IMR-90 (cell line): ENCODE measurements around the gene ZNG1B. TPM values are rescaled to one million over a fixed set of nuclear protein-coding genes. Genes with fewer than 3 reads are reported as not detected.
"Not testable (repeated sequence)": the region's sequence is repeated elsewhere in the genome, so short reads cannot be mapped to it uniquely, and the experiment has no call there.

Experiments used
- ATAC-seq: fragments of 200-7000 bp; cut with Tn5 transposase; 2 replicates; pipeline ENCODE4 v1.9.1; 2020; ENCODE audit warnings: low read depth, mild to moderate bottlenecking, moderate library complexity
- BruUV-seq: library from RNA; stranded (reverse); fragments of 400-500 nt; replicated peaks from 2 replicates; lab custom pipeline; 2021; lab: Mats Ljungman, UMichigan
- CTCF ChIA-PET: fragments of 300-600 bp; formaldehyde crosslinking; extraction: SDS; loops from one replicate; lab custom pipeline; 2021; ENCODE audit warnings: antibody characterized with exemption; lab: Yijun Ruan, JAX
- POLR2A ChIA-PET: fragments of 300-600 bp; sonication (Branson Sonifier 250); formaldehyde crosslinking; loops from one replicate; lab custom pipeline; 2022; ENCODE audit warnings: antibody characterized with exemption; ENCODE audit not compliant: unreplicated experiment; lab: Charles Lee
- DNase-seq: peaks from one replicate; pipeline ENCODE4 v3.0.0; 2013
- H2AFZ ChIP-seq: replicated peaks from 2 replicates; pipeline ENCODE3; 2013; ENCODE audit warnings: low read length, mild to moderate bottlenecking; ENCODE audit not compliant: poor library complexity
- H2AK5ac ChIP-seq: 2 replicates; pipeline ENCODE4 v1.6.1; 2013; ENCODE audit warnings: low read depth, low read length, inconsistent platforms
- H2AK9ac ChIP-seq: replicated peaks from 2 replicates; pipeline ENCODE3; 2013; ENCODE audit warnings: mild to moderate bottlenecking, low read depth, low read length, moderate library complexity; ENCODE audit not compliant: poor library complexity
- H2BK120ac ChIP-seq: 2 replicates; pipeline ENCODE4 v1.6.1; 2013; ENCODE audit warnings: low read depth, low read length, inconsistent platforms
- H2BK15ac ChIP-seq: 3 replicates; pipeline ENCODE4 v1.6.1; 2013; ENCODE audit warnings: low read depth, low read length, inconsistent platforms
- H2BK20ac ChIP-seq: 2 replicates; pipeline ENCODE4 v1.6.1; 2013; ENCODE audit warnings: low read depth, mild to moderate bottlenecking, inconsistent platforms, low read length, moderate library complexity
- H2BK5ac ChIP-seq: 2 replicates; pipeline ENCODE4 v1.6.1; 2013; ENCODE audit warnings: mild to moderate bottlenecking, low read depth, low read length, inconsistent platforms; ENCODE audit not compliant: poor library complexity, severe bottlenecking
- H3K14ac ChIP-seq: replicated peaks from 2 replicates; pipeline ENCODE4 v1.6.1; 2013; ENCODE audit warnings: low read depth, low read length, inconsistent platforms
- H3K18ac ChIP-seq: 2 replicates; pipeline ENCODE4 v1.6.1; 2013; ENCODE audit warnings: low read depth, low read length, control low read depth
- H3K23ac ChIP-seq: 2 replicates; pipeline ENCODE4 v1.6.1; 2013; ENCODE audit warnings: low read depth, low read length, inconsistent platforms
- H3K27ac ChIP-seq: 2 replicates; pipeline ENCODE4 v1.5.1; 2013; ENCODE audit warnings: mild to moderate bottlenecking, control low read depth, low read length; ENCODE audit not compliant: insufficient read depth
- H3K27me3 ChIP-seq: 2 replicates; pipeline ENCODE4 v1.6.1; 2013; ENCODE audit warnings: low read length; ENCODE audit not compliant: control insufficient read depth, insufficient read depth
- H3K36me3 ChIP-seq: 2 replicates; pipeline ENCODE4 v1.6.1; 2013; ENCODE audit warnings: low read length, mixed read lengths; ENCODE audit not compliant: control insufficient read depth, insufficient read depth
- H3K4ac ChIP-seq: 2 replicates; pipeline ENCODE4 v1.6.1; 2013; ENCODE audit warnings: low read depth, low read length, inconsistent platforms
- H3K4me1 ChIP-seq: 2 replicates; pipeline ENCODE4 v1.6.1; 2013; ENCODE audit warnings: low read length, mixed read lengths; ENCODE audit not compliant: control insufficient read depth, insufficient read depth
- H3K4me2 ChIP-seq: 2 replicates; pipeline ENCODE4 v1.6.1; 2013; ENCODE audit warnings: low read depth, mild to moderate bottlenecking, control low read depth, low read length, moderate library complexity
- H3K4me3 ChIP-seq: 2 replicates; pipeline ENCODE4 v1.5.1; 2013; ENCODE audit warnings: low read depth, mild to moderate bottlenecking, control low read depth, low read length, moderate library complexity; ENCODE audit not compliant: insufficient read depth
- H3K56ac ChIP-seq: 2 replicates; pipeline ENCODE4 v1.6.1; 2013; ENCODE audit warnings: low read length, inconsistent platforms; ENCODE audit not compliant: insufficient read depth; ENCODE audit errors: extremely low read depth
- H3K79me1 ChIP-seq, 2 experiments: 2 replicates each; pipeline ENCODE4 v1.6.1; 2013; ENCODE audit warnings: low read length in 2 of 2, inconsistent platforms in 1 of 2, low read depth in 1 of 2
- H3K9ac ChIP-seq: 2 replicates; pipeline ENCODE4 v1.6.1; 2013; ENCODE audit warnings: low read depth, low read length, control low read depth
- H3K9me1 ChIP-seq: 2 replicates; pipeline ENCODE4 v1.6.1; 2013; ENCODE audit warnings: low read length, inconsistent platforms; ENCODE audit not compliant: insufficient read depth
- H3K9me3 ChIP-seq: 2 replicates; pipeline ENCODE4 v1.6.1; 2013; ENCODE audit warnings: low read length; ENCODE audit not compliant: control insufficient read depth, insufficient read depth
- H4K20me1 ChIP-seq: 2 replicates; pipeline ENCODE4 v1.6.1; 2013; ENCODE audit warnings: low read length, inconsistent platforms; ENCODE audit not compliant: insufficient read depth
- H4K5ac ChIP-seq: 2 replicates; pipeline ENCODE4 v1.6.1; 2013; ENCODE audit warnings: mild to moderate bottlenecking, low read depth, low read length, control low read depth
- H4K8ac ChIP-seq, 2 experiments: 2 replicates each; pipeline ENCODE4 v1.6.1; 2013; ENCODE audit warnings: low read depth in 2 of 2, low read length in 2 of 2, control low read depth in 1 of 2, inconsistent platforms in 1 of 2
- H4K91ac ChIP-seq: 2 replicates; pipeline ENCODE4 v1.6.1; 2013; ENCODE audit warnings: low read depth, low read length, inconsistent platforms; ENCODE audit not compliant: insufficient read depth
- WGBS, 2 experiments: methylation state at CpG; one replicate each; pipeline versions ENCODE4 v1.1.5 to v1.1.7; 2013; ENCODE audit warnings: missing lambda C conversion rate in 2 of 2; ENCODE audit not compliant: insufficient read length in 1 of 2; ENCODE audit errors: extremely low coverage in 2 of 2; 5-methylcytosine and 5-hydroxymethylcytosine counted together
- dilution Hi-C: fragments of 300-500 bp; cut with HindIII; formaldehyde crosslinking; loops from one replicate; pipeline ENCODE4 v1.14.3; 2018; ENCODE audit warnings: low sequenced_read_pairs; ENCODE audit not compliant: unreplicated experiment
- in situ Hi-C: fragments of 300-500 bp; cut with MboI; formaldehyde crosslinking; loops from 3 replicates; pipeline ENCODE4 v1.14.3; 2019; ENCODE audit warnings: low sequenced_read_pairs, inconsistent platforms, mixed read lengths
- intact Hi-C: fragments of 100-400 bp; cut with micrococcal nuclease; formaldehyde crosslinking; loops from 2 replicates; pipeline ENCODE4 v1.10.0; 2022
- polyA plus RNA-seq, 3 experiments: library from polyadenylated mRNA; depleted of rRNA; stranded (reverse); fragments of >200 nt; gene quantifications; 2 replicates each; pipeline ENCODE4 v1.2.3, GENCODE V29; 2012; ENCODE audit warnings: low replicate concordance in 1 of 3
- total RNA-seq: library from RNA; depleted of rRNA; stranded (reverse); fragments of >200 nt; gene quantifications from 2 replicates; pipeline ENCODE4 v1.2.3, GENCODE V29; 2012

The ZNG1B gene
- total and polyA plus RNA-seq, 2 of the 4 experiments (the other 2 are of a cell fraction), result 7.0 to 11.2 TPM

DNA sequence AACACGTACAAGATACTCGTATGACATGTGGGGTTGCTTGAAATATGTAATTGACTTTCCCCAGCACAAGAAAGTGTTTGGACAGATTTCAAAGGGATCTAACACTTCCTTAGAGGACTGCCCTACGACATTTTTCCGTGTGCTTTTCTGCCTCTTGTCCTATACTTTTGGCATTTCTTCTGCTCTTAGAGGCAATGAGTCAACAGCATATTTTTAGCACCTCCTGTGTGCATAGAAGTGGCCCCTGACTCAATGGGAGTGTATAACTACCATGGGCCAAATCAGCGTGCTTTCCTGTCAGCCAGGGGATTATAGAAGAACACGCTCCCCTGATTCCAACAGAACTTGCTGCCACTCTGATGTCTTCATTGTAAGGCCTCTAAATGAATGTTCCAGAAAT is 99.1 kb downstream of the ZNG1B start:
- H3K4me2 ChIP-seq, H3K14ac ChIP-seq, H3K79me1 ChIP-seq, POLR2A ChIA-PET, BruUV-seq, H3K4ac ChIP-seq, H3K23ac ChIP-seq, in situ Hi-C loops, H3K4me1 ChIP-seq, H2AK5ac ChIP-seq, DNase-seq, intact Hi-C loops, H3K9me1 ChIP-seq, H4K20me1 ChIP-seq, H3K9ac ChIP-seq, H3K56ac ChIP-seq, H4K91ac ChIP-seq, H3K36me3 ChIP-seq, H3K4me3 ChIP-seq, H2BK120ac ChIP-seq, H3K27ac ChIP-seq, dilution Hi-C loops, CTCF ChIA-PET, H4K5ac ChIP-seq, H3K9me3 ChIP-seq, H3K27me3 ChIP-seq, H2AK9ac ChIP-seq, H2AFZ ChIP-seq: not testable (repeated sequence)
- H3K18ac ChIP-seq, result peak overlapping the region; percentile 78; the same call in 1 of the 2 replicates
- peak overlapping the region; percentile 74; the same call in 1 of the 3 replicates for H2BK15ac ChIP-seq
- peak overlapping the region; percentile 46 for H2BK5ac ChIP-seq
- ATAC-seq, result 0 out of 2 replicates have a peak, but pooled peaks have one; percentile 7
- WGBS, 2 experiments, result no CpG with 5 or more reads among the region's 6 CpGs
- H4K8ac ChIP-seq, result peak overlapping the region in 1 of 2 experiments; percentile 60; a peak in 1 of 4 replicates
- 0 out of 2 replicates have a peak overlapping the region, but pooled peaks have one; percentile 45 for H2BK20ac ChIP-seq

- H2AK5ac ChIP-seq, H2AK9ac ChIP-seq, BruUV-seq, H4K20me1 ChIP-seq, H2AFZ ChIP-seq, in situ Hi-C loops, H2BK15ac ChIP-seq, H3K56ac ChIP-seq, CTCF ChIA-PET, H4K91ac ChIP-seq, DNase-seq, H3K4me1 ChIP-seq, H3K27me3 ChIP-seq, H3K14ac ChIP-seq, POLR2A ChIA-PET, H3K79me1 ChIP-seq, H2BK120ac ChIP-seq, H2BK20ac ChIP-seq, H3K9me3 ChIP-seq, H3K23ac ChIP-seq, intact Hi-C loops, dilution Hi-C loops, H3K36me3 ChIP-seq, H3K9me1 ChIP-seq: not testable (repeated sequence)
- Histone ChIP-seq H2BK5ac (peak overlapping the region; percentile 85), H4K5ac (peak overlapping the region; percentile 48; the same call in 1 of the 2 replicates), H3K4me3 (peak overlapping the region; percentile 70; the same call in 1 of the 2 replicates), H3K18ac (peak overlapping the region; percentile 74; the same call in 1 of the 2 replicates), H4K8ac (peak overlapping the region; percentile 65 to 96; a peak in 2 of 4 replicates), H3K27ac (peak overlapping the region; percentile 88), H3K9ac (peak overlapping the region; percentile 82), H3K4me2 (peak overlapping the region; percentile 67), H3K4ac (peak overlapping the region; percentile 75; the same call in 1 of the 2 replicates)
- no CpG with 5 or more reads among the region's 5 CpGs for WGBS, 2 experiments
- peak; percentile 9 for ATAC-seq
Observed at GRCh38 chr2:113540834-113541203, 103.3 kb downstream of the ZNG1B start.
